Fibroblast of villous mesenchyme (primary cell): ENCODE data around the gene PRKG1. TPM values are rescaled to one million over a fixed set of nuclear protein-coding genes. Genes with fewer than 3 reads are reported as not detected.

ENCODE experiments used
- DNase-seq: peaks from one replicate; pipeline ENCODE4 v3.0.0-alpha.2; 2010; ENCODE audit warnings: low read depth
- H3K4me3 ChIP-seq: 2 replicates; pipeline ENCODE4 v1.5.1; 2011; ENCODE audit warnings: low read depth, mild to moderate bottlenecking, low read length
- CTCF ChIP-seq: IDR thresholded peaks from 2 replicates; pipeline ENCODE4 v1.5.1; 2012; ENCODE audit warnings: low read depth, mild to moderate bottlenecking, low read length; ENCODE audit not compliant: insufficient read depth
- total RNA-seq: library from RNA; depleted of rRNA; stranded (reverse); fragments of >200 nt; gene quantifications from 2 replicates; pipeline ENCODE4 v1.2.3, GENCODE V29; 2012

Gene PRKG1
- total RNA-seq, 1 donor = 19.0 TPM

- no peak for DNase-seq
- no peak overlapping the region for H3K4me3 ChIP-seq
- no peak for TF ChIP-seq CTCF
These were observed 533.9 kb downstream of the PRKG1 start for GRCh38 chr10:51608211-51608610.

- H3K4me3 ChIP-seq = no peak overlapping the region
- DNase-seq = no peak
- no peak for TF ChIP-seq CTCF
These were observed 541.5 kb downstream of the PRKG1 start for GRCh38 chr10:51615764-51616298.

GRCh38 chr10:51617576-51618235, 543.4 kb downstream of the PRKG1 start:
- no peak overlapping the region for H3K4me3 ChIP-seq
- no peak for TF ChIP-seq CTCF
- DNase-seq = no peak

- no peak for DNase-seq
- no peak overlapping the region for H3K4me3 ChIP-seq
- TF ChIP-seq CTCF = no peak
These were observed 545.1 kb downstream of the PRKG1 start for GRCh38 chr10:51619365-51619764.

- no peak for DNase-seq
- no peak overlapping the region for H3K4me3 ChIP-seq
- no peak for TF ChIP-seq CTCF
These were observed 545.8 kb downstream of the PRKG1 start for GRCh38 chr10:51620131-51620530.

- DNase-seq = no peak
- no peak for TF ChIP-seq CTCF
- no peak overlapping the region for H3K4me3 ChIP-seq
These were observed 549.7 kb downstream of the PRKG1 start for GRCh38 chr10:51624013-51624412.
